KOPT-K1 (cell line): ENCODE data around the gene KRT78.

Source experiments
- H3K27ac ChIP-seq: fragments of 200-600 bp; sonication (generic); 2 replicates; pipeline ENCODE4 v1.5.1; 2016; ENCODE audit warnings: antibody characterized with exemption, mild to moderate bottlenecking, low read depth, low read length; ENCODE audit not compliant: poor library complexity, severe bottlenecking
- H3K36me3 ChIP-seq: fragments of 200-600 bp; sonication (generic); 2 replicates; pipeline ENCODE4 v1.5.1; 2017; ENCODE audit warnings: antibody characterized with exemption, mild to moderate bottlenecking, low read length, moderate library complexity; ENCODE audit not compliant: insufficient read depth
- H3K9me3 ChIP-seq: fragments of 200-600 bp; sonication (generic); 2 replicates; pipeline ENCODE4 v1.5.1; 2017; ENCODE audit warnings: antibody characterized with exemption, low read length, mild to moderate bottlenecking; ENCODE audit not compliant: insufficient read depth, poor library complexity, severe bottlenecking

KRT78 gene

GRCh38 chr12:52874573-52875435 is 26.0 kb upstream of the KRT78 start:
- Histone ChIP-seq H3K36me3 (no peaks in the 10 kb centered on the region), H3K27ac (no peak overlapping the region), H3K9me3 (no peaks in the 10 kb centered on the region)

- Histone ChIP-seq H3K27ac (no peak overlapping the region), H3K9me3 (no peaks in the 10 kb centered on the region), H3K36me3 (no peaks in the 10 kb centered on the region)
Observed at GRCh38 chr12:52873832-52874572, 25.2 kb upstream of the KRT78 start.

DNA sequence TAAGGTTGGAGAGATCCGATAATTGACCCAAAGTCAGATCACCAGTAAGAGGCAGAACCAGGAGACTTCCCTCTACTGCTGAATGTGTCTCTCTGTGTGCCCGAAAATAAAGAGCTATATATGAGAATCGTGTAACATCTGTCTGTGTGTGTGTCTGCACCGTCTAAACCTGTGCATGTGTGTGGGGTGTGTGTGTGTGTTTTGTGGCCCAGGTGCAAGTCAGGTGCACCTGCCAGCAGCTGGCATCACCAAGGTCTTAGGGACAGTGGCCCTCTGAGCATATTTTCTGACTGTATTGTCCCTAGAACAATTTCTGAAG is 24.7 kb upstream of the KRT78 start:
- Histone ChIP-seq H3K27ac (no peak overlapping the region), H3K9me3 (no peaks in the 10 kb centered on the region), H3K36me3 (no peaks in the 10 kb centered on the region)

- no peaks in the 10 kb centered on the region for H3K36me3 ChIP-seq
- no peaks in the 10 kb centered on the region for H3K9me3 ChIP-seq
- no peak overlapping the region for H3K27ac ChIP-seq
Observed at GRCh38 chr12:52872644-52873389, 24.0 kb upstream of the KRT78 start.

DNA sequence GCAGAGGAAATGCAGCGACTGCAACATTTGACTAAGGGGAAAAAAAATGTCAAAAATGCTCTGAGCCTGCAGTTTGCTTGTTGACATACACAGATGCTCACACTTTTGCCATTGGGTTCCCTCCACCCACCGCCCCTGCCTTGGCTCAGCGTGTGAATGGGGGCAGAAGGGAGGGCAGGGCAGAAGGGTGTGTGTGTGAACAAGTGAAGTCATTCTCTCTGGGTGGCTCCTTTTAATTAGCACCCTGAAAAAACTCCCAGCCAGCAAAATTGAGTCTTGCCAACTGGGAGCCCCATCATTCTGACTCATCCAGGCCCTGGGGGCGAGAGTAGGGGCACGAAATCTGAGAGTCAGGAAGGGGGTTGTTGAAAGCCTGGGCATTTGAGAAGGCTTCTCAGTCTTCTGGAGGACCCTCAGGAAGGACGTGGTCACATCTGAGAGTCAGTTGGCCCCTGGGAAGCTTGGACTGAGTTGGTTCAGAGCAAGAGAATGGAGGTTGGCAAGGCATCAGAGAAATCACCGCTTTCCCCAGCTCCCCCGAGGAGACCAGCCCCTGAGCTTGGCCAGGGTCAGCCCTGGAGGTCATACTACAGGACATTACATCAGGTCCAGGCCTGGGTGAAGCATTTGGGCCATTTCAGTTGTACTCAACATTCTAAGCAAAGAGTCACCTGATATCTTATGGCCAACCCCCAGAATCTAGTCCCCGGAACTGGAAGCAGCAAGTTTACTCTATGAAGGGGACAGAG is 22.7 kb upstream of the KRT78 start:
- Histone ChIP-seq H3K36me3 (no peaks in the 10 kb centered on the region), H3K27ac (no peak overlapping the region), H3K9me3 (no peaks in the 10 kb centered on the region)

DNA sequence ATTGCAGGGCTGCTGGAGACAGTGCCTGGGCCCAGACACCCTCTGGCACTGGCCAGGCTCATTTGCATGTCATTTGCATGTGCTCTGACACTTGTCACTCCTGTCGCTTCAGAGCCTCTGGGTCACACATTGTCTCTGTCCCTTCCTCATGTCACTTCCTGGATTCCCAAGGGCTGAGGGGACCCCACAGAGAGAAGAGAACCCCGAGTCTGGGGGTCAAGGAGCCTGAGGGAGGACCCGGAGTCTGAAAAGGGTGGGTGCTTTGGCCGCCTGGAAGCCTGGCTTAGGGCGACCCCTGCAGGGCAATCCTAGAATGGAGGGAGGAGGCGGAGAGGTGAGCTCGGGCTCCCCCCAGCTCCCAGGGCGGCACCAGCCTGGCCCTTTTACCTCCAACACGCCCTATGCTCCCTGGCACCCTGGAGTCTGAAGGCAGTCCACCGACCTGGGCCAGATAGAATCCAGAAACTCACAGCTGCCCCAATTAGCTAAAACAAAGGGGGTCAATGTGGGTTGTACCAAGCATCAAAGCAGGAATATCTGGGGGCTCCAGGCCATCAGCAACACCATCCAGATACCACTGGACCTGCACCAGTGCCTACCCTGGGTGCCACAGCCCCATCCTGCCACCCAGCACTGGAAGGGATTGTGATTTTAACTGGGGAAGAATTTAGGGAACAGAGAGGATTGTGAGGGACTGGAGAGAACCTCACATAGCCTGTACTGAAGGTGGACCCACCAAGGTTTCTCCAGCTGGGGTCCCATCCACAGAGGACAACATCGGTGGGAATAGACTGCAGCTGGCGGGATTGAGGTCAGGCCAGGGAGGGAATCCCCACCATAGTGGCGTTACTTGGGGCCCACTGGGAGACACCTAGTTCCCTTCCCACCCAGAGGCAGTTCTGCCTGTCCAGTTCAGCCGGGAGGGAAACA is 21.8 kb upstream of the KRT78 start:
- Histone ChIP-seq H3K9me3 (no peaks in the 10 kb centered on the region), H3K27ac (no peak overlapping the region), H3K36me3 (no peaks in the 10 kb centered on the region)

DNA sequence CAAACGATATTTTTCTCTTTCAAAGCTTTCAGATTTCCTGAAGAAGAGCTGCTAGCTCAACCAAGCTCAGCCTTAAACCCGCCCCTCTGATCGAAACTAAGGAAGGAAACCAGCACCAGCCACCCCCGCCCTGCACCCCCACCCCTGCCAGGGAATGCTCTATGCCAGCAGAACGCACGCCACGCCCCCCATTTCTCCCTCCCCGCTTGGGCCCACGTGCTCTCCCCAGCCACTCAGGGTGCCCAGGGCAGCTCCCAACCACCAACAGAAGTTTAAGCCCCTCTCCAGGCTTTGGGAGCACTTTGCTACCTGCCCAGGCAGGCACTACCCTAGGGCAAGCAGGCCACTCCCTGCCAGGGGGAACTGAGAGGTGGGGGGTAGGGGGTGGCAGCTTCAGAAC is 18.8 kb upstream of the KRT78 start:
- Histone ChIP-seq H3K9me3 (no peaks in the 10 kb centered on the region), H3K27ac (no peak overlapping the region)

DNA sequence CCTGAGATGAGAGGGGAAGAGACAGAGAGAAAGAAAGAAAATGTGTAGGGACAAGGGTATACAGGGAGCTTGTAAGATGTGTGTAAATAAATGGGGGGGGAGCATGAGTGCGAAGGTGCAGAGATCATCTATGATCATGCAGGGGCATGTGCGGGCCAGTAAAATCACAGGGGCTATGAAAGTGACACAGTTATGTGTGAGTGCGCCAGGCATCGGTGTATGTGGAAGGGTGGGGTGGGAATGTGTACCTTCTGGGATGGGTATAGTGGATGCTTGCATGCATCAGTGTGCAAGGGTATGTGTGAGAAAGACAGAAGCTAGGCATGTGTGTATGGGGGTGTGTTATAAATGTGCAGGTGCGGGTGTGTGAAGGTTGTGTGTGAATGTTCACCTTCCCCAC is 18.4 kb upstream of the KRT78 start:
- H3K36me3 ChIP-seq, result no peaks in the 10 kb centered on the region
- no peak overlapping the region for H3K27ac ChIP-seq
- no peaks in the 10 kb centered on the region for H3K9me3 ChIP-seq

More for the DNA sequence above, 18.8 kb upstream of the KRT78 start:
- H3K36me3 ChIP-seq, result no peaks in the 10 kb centered on the region

DNA sequence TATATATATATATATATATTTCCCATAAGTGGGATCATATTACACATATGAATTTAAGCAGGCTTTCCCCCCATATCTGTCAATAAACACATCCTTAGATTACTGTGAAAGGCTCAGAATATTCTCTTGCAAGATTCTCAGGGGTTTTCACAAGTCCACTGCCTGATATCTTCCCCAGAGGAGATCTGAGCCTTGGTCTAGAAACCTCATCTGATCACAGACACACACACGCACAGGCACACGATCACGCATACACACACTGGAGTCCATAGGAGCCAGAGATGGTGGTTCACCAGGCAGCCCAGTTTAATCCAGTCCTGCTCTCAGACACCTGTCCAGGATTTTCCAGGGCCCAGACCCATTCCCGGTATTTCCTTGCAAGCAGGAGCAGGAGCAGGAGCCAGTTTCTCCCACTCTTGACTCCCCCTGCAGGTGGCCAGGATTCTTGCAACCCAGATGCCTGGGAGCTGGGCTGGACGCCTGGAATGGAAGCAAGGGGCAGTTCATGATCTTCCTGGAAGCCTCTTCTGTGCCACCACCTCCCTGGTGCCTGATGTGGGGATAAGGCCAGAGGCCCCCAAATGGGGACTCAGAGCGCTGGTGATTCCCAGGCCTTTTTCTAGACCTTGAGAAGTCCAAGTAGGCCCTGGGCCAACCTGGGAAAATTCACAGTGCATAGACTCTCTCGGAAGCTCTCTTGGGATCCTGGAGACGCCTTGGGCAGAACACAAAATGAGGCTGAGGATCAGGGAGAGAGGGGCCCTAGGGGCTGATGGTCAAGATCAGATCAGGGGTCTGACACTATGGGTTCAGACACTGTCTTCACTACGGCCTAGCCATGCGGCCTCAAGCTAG is 16.5 kb upstream of the KRT78 start:
- no peak overlapping the region for H3K27ac ChIP-seq
- no peaks in the 10 kb centered on the region for H3K9me3 ChIP-seq
- H3K36me3 ChIP-seq, result no peaks in the 10 kb centered on the region

- no peaks in the 10 kb centered on the region for H3K9me3 ChIP-seq
- H3K36me3 ChIP-seq, result no peaks in the 10 kb centered on the region
- no peak overlapping the region for H3K27ac ChIP-seq
Observed at GRCh38 chr12:52862023-52862422, 13.2 kb upstream of the KRT78 start.

- Histone ChIP-seq H3K36me3 (no peaks in the 10 kb centered on the region), H3K27ac (no peak overlapping the region), H3K9me3 (no peaks in the 10 kb centered on the region)
Observed at GRCh38 chr12:52861511-52861910, 12.7 kb upstream of the KRT78 start.

GRCh38 chr12:52860102-52860823 is 11.5 kb upstream of the KRT78 start:
- H3K9me3 ChIP-seq, result no peaks in the 10 kb centered on the region
- no peak overlapping the region for H3K27ac ChIP-seq
- no peaks in the 10 kb centered on the region for H3K36me3 ChIP-seq

- Histone ChIP-seq H3K27ac (no peak overlapping the region), H3K36me3 (no peaks in the 10 kb centered on the region), H3K9me3 (no peaks in the 10 kb centered on the region)
Observed at GRCh38 chr12:52857500-52857899, 8.7 kb upstream of the KRT78 start.
